Muscle of back (tissue), 13 donors: ENCODE data around the gene SNAPC3. TPM values are rescaled to one million over a fixed set of nuclear protein-coding genes. Genes with fewer than 3 reads are reported as not detected.
"Not testable (repeated sequence)": the region's sequence is repeated elsewhere in the genome, so short reads cannot be mapped to it uniquely, and the experiment has no call there.

ENCODE experiments used
- DNase-seq, 3 donors: peaks; one replicate each; pipeline versions ENCODE4 v3.0.0 to v3.0.0-alpha.2; 2013
- long read RNA-seq, 9 donors: transcript quantifications; one replicate each; lab custom pipeline, GENCODE V29; 2026
- polyA plus RNA-seq, 10 donors: library from polyadenylated mRNA; unstranded; fragments of 120-200 nt; gene quantifications; one replicate each; pipeline ENCODE4 v1.2.1, GENCODE V29; 2013; ENCODE audit not compliant: insufficient read length in 10 of 10

Gene SNAPC3
- polyA plus RNA-seq: 10 to 100 TPM; 22.9 to 33.7 (median 28.6) TPM
- long read RNA-seq, donor 1, full-length matches to known transcripts: 7 of 43 reads
- long read RNA-seq, donor 1, partial matches to known transcripts: 36 of 43 reads
- long read RNA-seq, donor 1, other reads (novel, unspliced or antisense): 0 of 43 reads
- long read RNA-seq, donor 2, full-length matches to known transcripts: 7 of 62 reads
- long read RNA-seq, donor 2, partial matches to known transcripts: 55 of 62 reads
- long read RNA-seq, donor 2, other reads (novel, unspliced or antisense): 0 of 62 reads
- long read RNA-seq, donor 3: 0 reads
- long read RNA-seq, donor 4, full-length matches to known transcripts: 7 of 70 reads
- long read RNA-seq, donor 4, partial matches to known transcripts: 63 of 70 reads
- long read RNA-seq, donor 4, other reads (novel, unspliced or antisense): 0 of 70 reads
- long read RNA-seq, donor 5, full-length matches to known transcripts: 5 of 148 reads
- long read RNA-seq, donor 5, partial matches to known transcripts: 136 of 148 reads
- long read RNA-seq, donor 5, other reads (novel, unspliced or antisense): 7 of 148 reads
- long read RNA-seq, donor 6, full-length matches to known transcripts: 10 of 15 reads
- long read RNA-seq, donor 6, partial matches to known transcripts: 5 of 15 reads
- long read RNA-seq, donor 6, other reads (novel, unspliced or antisense): 0 of 15 reads
- long read RNA-seq, donor 7, full-length matches to known transcripts: 15 of 15 reads
- long read RNA-seq, donor 7, partial matches to known transcripts: 0 of 15 reads
- long read RNA-seq, donor 7, other reads (novel, unspliced or antisense): 0 of 15 reads
- long read RNA-seq, donor 8, full-length matches to known transcripts: 5 of 5 reads
- long read RNA-seq, donor 8, partial matches to known transcripts: 0 of 5 reads
- long read RNA-seq, donor 8, other reads (novel, unspliced or antisense): 0 of 5 reads
- long read RNA-seq, donor 9: 0 reads

DNA sequence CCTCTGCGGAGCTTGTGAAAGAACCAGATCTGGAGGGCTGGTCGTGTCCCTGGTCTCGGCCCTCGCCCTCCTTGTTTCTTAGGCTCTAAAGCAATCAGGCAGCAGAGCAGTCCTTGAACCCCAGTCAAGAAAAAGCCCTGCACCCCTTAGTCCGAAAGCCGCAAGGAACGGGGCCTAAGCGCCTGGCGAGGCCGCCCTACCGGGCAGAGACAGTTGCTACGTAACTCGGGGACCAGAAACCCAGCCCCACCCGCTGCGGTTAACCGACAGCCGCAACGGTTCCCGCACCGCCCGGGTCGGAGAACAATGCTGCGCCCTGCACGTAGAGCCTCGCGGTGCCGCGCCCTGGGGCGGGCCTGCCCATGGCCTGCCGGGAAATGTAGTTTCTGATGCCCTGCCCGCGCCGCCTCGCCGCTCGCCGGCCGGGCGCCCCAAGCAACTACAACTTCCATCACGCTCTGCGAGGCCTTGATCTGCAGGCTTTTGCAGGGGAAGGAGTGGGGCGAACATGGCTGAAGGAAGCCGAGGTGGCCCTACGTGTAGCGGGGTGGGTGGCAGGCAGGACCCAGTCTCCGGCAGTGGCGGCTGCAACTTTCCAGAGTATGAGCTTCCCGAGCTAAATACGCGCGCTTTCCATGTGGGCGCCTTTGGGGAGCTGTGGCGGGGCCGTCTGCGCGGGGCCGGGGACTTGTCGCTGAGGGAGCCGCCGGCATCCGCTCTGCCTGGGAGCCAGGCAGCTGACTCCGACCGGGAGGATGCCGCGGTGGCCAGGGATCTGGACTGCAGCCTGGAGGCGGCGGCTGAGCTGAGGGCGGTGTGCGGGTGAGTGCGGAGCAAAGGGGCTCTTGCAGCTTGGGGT is at the start of gene SNAPC3:
SNAPC3 (plus strand) TSS at position 505 of the 859 bp plus-strand sequence; CDS start at position 509, 4 bp downstream.
- peak; percentile 94 to 98 (median 97) for DNase-seq

DNA sequence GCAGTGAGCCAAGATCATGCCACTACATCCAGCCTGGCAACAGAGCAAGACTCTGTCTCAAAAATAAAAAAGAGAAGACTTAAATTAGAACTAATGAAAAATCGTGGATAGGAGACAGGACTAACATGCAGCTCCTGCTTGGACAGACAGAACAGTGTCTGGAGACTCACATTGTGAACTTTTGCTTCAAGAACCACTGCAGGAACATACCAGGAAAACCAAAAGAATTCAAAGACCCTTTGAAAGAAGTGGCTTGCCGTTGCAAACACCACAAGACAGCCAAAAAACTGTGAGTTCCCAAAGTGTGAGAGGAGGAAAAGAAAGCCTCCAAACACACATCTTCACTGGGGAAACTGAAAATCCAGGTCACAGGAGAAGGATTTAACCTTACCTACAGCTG is 48.8 kb upstream of the SNAPC3 start:
- no peak for DNase-seq

DNA sequence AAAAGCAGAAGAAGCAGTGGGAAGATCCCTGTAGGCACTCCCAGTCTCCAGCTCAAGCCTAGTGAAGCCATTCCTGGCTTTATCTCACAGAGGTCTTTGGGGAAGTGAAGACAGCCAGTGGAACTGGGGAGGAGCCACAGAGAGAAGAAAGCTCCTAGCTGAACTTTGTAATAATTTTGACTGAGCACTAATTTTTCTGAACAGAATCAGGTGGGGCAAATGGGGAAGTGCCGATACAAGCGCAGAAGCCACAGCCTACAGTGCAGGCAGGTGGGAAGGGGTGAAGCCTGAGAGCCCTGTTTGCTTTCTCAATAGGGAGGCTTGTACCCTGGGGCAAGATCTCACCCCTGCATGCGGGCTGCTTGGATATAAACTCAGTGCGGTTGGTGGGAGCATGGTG is 48.4 kb upstream of the SNAPC3 start:
- no peak for DNase-seq

DNA sequence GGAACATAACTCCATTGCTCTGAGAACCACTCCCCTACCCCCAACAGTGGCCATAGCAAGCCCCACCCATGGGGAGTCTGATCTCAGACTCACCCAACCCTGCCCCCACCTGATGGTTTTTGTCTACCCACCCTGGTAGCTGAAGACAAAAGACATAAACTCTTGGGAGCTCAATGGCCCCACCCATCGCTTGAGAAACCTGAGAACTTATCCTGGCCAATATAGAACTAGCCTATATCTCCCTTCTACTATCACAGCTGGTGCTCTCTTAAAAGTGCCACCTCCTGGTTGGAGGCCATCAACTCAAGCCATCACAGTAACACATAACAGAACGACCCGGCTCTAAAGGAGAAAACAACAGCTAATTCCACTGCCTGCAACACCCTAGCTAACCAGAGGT is 47.9 kb upstream of the SNAPC3 start:
- no peak for DNase-seq

DNA sequence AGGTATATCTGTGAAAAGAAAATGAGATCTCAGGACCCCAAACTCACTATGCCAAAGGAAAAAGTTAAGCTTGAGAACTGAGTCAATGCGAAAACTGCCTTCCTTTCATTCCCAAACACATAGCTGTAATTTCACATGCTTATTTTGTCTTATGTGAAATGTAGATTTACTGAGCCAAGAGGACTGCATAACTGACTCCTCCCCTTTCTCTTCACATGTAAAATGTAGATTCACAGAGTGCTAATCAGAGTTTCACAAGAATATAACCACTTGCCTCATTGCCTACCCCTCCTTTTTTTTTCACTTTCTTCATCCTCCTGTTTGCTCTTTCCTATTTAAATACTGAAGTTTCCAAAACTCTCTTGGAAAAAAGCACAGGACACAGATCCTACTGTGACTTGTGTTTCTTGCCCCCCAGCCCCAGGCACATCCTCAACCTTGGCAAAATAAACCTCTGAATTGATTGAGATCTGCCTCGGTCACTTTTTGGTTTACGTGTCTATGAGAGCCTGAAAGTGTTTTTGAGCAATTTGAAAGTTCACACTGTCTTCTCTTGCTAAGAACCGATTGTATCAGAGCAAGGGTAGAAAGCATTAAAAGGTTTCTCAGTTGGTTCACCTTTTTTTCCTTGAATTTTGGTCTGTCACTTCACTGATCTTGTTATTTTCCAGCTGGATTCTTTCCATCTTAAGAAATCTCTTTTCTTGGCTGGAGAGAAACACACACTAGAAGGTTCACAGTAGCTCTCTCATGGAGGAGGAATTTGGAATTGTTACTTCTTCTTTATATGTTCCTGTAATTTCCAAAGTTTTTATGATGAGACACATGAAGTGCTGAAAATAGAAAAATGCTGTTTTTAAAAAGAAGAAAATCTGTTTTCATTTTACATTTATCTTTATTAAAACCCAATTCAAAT is 44.8 kb upstream of the SNAPC3 start:
- peak in 2 of 3 donors; percentile 15 to 20 for DNase-seq

DNA sequence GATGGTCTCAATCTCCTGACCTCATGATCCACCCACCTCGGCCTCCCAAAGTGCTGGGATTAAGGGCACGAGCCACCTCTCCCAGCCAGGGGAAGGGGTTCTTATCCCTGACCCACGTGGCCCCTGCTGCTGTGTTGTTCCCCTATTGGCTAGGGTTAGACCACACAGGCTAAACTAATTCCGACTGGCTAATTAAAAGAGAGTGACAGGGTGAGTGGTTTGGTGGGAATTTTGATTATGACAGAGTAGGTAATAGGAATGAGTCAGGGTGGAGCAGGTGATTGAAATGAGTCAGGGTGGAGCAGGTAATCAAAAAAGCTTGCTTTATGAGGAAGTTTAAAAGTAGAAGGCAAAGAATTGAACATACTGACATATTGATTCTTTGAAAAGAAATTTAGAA is 43.4 kb upstream of the SNAPC3 start:
- not testable (repeated sequence) for DNase-seq

DNA sequence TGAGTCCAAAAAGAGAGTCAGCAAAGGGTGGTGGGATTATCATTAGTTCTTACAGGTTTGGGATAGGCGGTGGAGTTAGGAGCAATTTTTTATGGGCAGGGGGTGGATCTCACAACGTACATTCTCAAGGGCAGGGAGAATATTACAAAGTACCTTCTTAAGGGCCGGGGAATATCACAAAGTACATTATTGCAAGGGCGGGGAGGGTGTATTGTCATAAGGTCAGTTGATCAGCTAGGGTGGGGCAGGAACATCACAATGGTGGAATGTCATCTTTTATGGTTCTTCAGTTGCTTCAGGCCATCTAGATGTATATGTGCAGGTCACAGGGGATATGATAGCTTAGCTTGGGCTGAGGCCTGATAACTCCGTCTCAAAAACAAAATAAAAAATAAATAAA is 42.8 kb upstream of the SNAPC3 start:
- not testable (repeated sequence) for DNase-seq

DNA sequence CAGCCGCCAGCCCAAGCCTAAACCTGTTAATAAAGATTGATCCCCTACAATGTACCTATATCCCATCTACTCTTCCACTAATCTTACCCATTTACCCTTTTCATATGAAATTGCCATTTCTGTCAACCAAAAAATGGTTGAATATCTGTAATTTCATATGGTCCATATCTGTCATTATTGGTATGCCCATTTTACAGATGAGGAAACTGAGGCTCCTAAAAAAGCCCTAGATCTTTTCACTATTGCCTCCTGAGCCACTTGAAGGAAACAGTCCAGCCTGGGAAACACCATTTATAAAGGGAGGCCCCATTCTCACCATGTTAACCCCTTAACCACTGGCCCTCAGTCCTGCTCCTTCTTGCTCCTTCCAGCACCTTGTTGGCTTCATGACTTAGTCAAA is 41.2 kb upstream of the SNAPC3 start:
- no peak for DNase-seq

DNA sequence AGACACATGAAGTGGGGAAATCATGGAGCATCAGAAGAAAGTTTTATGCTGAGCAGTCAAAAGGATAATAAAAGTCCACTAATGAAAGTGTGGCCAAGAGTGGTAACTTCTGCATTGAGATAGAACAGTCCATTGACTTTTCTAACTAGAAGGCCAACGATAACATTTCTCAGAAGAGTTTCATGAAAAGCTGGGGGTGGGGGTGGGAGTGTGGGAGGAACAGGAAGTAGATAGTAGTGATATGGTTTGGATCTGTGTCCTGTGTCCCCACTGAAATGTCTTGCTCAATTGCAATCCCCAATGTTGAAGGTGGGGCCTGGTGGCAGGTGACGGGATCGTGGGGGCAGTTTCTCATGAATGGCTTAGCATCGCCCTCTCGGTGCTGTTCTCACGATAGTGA is 36.2 kb upstream of the SNAPC3 start:
- no peak for DNase-seq

DNA sequence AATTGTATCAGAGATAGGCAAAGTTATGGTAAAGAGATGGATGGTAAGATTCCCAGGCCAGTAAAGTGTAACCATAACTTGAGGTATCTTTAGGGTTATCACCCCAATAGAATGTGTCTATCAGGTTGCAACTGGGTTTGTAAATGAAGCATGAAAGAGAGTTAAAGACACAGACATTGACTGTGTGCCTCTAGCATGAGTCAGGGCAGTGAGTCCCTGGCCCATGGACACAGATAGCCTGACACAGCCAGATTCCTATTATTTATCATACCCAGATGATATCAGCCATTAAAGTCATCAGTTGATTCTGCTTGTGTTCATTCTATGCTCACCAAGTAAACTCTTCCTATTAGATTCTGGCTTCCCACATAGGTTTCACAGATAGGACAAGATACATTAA is 33.5 kb upstream of the SNAPC3 start:
- no peak for DNase-seq

DNA sequence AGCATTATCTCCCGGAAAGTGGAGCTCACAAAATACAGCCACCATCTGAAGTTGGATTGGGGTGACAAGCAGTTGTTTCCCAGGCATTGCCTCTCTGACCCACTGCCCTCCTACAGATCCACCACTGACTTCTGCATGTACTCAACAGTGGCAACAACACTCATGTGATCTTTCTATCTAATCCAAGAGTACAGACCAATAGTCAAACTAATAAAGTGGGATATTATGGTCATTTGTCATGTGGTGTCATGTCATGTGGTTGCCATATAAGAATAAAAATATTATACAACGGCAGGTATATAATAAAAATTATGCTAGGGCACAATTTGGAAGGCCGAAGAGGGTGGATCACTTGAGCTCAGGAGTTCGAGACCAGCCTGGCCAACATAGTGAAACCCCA is 33.0 kb upstream of the SNAPC3 start:
- DNase-seq: no peak

DNA sequence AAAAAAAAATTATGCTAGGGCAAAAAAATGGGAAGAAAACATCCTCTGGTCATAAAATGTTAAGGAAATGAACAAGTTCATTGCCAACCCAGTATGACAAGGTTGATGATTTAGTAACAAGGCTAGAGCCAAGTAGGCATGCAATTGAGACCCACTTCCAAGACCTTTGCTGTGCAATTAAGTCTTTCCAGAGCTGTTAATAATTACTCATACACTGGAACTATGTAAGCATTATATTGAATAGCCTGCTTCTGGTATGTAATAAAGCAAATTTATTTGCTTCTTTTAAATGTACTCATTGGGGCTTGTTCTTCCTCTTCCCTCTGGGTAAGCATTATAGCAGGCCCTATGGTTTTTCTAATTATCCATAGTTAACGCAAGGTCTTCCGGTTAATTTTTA is 32.5 kb upstream of the SNAPC3 start:
- no peak for DNase-seq

DNA sequence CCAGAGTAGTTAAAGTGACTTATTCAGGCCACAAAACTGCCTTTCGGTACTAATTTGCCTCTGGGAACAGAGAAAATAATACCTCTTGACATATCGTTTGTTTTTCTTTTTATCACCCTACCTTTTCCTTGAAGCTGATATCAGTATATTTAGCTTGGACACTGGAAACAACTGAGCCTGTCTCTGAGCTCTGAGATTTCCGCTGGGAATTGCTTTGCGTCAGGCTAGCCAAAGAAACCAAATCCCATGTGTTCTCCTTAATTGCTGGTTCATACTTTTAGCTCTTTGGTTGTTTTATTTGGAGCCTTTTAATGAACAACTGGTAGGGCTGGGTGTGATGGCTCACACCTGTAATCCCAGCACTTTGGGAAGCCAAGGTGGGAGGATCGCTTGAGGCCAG is 30.3 kb upstream of the SNAPC3 start:
- DNase-seq: no peak

DNA sequence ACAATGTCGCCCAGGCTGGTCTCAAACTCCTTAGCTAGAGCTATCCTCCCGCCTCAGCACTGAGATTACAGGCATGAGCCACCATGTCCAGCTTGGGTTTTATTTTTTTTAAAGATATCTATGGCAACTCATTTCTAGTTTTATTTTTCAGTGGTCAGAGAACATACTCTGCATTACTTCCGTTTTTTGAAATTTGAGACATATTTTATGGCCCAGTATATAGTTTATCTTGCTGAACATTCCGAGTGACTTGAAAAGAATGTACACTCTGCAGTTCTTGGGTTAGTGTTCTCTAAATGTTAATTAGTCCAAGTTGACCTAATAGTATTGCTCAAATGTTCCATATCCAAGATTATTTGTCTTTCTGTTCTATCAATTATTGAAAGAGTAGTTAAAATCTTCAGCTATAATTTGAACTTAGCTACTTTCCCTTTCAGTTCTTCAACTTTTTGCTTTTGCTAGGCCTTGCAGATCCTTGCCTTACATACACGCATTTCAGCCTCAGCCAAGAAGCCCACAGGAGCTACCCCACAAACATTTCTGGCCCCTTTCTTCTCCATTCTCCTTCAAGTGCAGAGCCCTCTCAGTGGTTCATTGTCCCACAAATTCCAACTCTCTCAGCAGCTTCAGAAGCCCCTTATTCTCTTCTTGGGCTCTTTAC is 22.3 kb upstream of the SNAPC3 start:
- DNase-seq: no peak

DNA sequence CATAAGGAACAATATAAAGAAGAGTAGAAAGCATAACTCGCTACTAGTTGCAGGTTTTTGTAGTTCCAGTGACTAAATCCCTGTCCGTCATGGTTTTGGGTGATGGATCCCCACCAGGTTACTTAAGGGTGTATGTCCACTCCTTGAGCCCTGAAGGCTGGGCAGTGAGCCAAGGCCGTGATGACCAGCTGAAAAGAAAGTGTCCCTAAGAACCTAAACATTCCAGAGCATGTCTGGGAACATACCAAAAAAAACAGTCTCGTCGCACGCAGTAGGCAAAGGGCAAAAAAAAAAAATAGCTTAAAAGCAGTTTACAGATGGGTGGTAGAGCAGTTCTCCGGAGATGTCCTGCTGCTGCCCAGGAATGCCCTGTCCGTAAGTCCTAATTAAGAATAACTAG is 21.4 kb upstream of the SNAPC3 start:
- DNase-seq: no peak

DNA sequence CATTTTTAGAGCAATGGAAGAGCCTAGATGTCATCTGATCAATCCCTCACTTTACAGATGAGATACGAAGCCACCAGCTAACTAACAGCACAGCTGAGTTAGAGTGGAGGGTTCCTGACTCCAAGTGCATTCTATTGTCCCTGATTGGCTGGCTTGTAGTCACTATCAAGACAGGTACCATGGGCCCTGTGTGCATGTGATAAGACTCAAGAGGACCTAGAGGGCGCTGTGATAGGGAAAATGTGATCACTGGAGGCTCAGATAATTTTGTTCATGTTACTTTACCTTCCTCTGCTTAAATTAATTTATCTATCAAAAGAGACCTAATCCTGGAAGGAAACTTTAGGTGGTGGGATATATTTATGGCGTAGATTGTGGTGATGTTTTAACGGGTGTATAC is 19.5 kb upstream of the SNAPC3 start:
- no peak for DNase-seq

DNA sequence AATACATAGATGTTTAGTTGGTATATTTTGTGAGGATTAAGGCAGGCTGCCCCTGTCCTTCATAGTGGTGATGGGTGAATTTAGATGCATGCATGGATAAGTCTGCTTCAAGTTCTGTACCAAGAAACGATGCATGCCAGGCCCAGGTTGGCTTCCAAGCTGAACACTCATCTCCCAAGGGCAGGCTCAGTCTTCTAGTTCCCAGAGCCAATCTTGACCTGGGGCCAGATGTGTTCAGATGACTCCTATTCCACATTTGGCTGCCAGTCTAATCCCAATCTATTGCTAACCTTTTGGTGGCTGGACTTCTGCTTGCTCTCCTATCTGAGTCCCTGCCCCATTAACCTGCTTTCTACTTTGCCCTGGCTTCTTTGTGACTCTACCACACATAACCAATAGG is 18.5 kb upstream of the SNAPC3 start:
- no peak for DNase-seq

DNA sequence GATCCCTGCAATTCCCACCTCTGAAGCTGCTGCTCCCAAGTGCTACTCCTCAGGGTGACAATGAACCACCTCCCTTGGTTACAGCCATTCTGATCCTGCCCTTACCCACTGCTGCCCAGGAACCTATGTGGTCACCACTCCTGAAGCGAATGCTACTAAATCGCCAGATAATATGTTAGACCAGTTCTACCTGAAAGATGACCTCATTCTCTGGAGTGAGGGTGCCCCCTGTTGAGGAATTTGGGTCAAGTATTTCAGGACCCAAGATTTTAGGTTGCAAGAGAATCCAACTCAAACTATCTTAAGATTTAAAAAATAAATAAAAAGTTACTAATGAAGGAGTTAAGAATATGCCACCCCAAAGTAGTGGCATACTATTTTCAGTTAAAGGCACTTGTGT is 5.8 kb upstream of the SNAPC3 start:
- peak in 1 of 3 donors; percentile 29 for DNase-seq

DNA sequence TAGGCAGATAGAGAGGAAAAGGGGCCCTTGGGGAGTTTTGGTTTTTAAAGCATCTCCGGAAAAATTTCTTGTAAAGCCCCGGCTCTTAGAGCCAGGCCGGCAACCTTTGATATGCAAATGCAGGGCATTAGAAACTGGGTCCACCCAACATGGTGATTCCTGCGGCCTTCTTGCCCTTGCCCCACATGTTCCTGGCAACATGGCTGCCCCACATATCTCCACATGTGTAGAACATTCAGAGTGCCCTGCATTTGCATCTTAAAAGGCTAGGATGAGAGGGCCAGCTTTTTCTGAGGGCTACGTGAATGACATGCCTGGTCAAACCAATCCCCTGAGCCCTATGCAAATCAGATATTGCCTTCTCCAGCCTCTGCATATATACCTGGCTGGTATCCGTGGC is 5.0 kb upstream of the SNAPC3 start:
- no peak for DNase-seq

DNA sequence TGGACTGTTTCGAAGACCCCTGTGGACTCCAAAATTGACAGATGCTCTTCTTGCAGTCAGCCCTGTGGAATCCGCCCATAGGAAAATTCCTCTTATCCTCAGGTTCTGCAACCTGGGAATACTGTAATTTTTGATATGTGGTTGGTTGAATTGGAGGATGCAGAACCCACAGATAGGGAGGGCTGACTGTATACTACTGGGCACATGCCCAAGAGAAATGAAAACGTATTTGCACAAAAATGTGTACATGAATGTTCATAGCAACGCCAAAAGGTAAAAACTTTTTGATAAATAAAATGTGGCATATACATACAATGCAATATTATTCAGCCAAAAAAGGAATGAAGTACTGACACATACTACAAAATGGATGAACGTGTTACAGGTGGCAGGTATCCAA is 1.9 kb upstream of the SNAPC3 start:
- DNase-seq: peak in 1 of 3 donors; percentile 5
